Breast epithelium (tissue), 4 donors: ENCODE measurements around the gene MAP3K7CL. TPM values are rescaled to one million over a fixed set of nuclear protein-coding genes. Genes with fewer than 3 reads are reported as not detected.

Source experiments
- DNase-seq, 2 donors: peaks; one replicate each; pipeline ENCODE4 v3.0.0-alpha.2; 2019; ENCODE audit warnings: low spot score in 2 of 2
- H3K27ac ChIP-seq, 2 donors: fragments of 200-600 bp; sonication (generic) in 1 of 2; one replicate each; pipeline ENCODE4 v1.5.1; 2016 to 2019; ENCODE audit warnings: mild to moderate bottlenecking in 1 of 2
- H3K27me3 ChIP-seq, 2 donors: fragments of 200-600 bp; sonication (generic) in 1 of 2; one replicate each; pipeline versions ENCODE4 v1.5.1 to v1.6.0; 2017 to 2019; ENCODE audit warnings: control low read depth in 1 of 2, mild to moderate bottlenecking in 1 of 2
- H3K36me3 ChIP-seq: fragments of 200-600 bp; one replicate; pipeline ENCODE4 v1.5.1; 2019
- H3K4me1 ChIP-seq, 2 donors: fragments of 200-600 bp; sonication (generic); one replicate each; pipeline ENCODE4 v1.5.1; 2016 to 2019; ENCODE audit warnings: control low read depth in 1 of 2
- H3K4me3 ChIP-seq, 3 donors: fragments of 200-600 bp; sonication (generic); 1 replicate in 2 of 3; 2 replicates in 1 of 3; pipeline ENCODE4 v1.5.1; 2016 to 2019; ENCODE audit warnings: mild to moderate bottlenecking in 3 of 3, moderate library complexity in 2 of 3
- H3K9me3 ChIP-seq, 2 donors: fragments of 200-600 bp; sonication (generic) in 1 of 2; one replicate each; pipeline ENCODE4 v1.5.1; 2016 to 2019; ENCODE audit warnings: control low read depth in 1 of 2
- POLR2A ChIP-seq: fragments of 450-650 bp; IDR thresholded peaks from one replicate; pipeline ENCODE4 v1.6.1; 2016; ENCODE audit warnings: antibody characterized with exemption, mild to moderate bottlenecking, moderate library complexity
- POLR2AphosphoS5 ChIP-seq, 3 donors: sonication (generic); formaldehyde crosslinking; IDR thresholded peaks; one replicate each; pipeline ENCODE4 v1.6.1; 2017; ENCODE audit warnings: antibody characterized with exemption in 3 of 3
- intact Hi-C: fragments of 100-400 bp; cut with DNase I; formaldehyde crosslinking; loops from one replicate; pipeline ENCODE4 v1.15.1; 2023; ENCODE audit warnings: low total_unique reads
- total RNA-seq, 3 donors: library from RNA; depleted of rRNA; stranded (reverse); fragments of >200 nt; gene quantifications; one replicate each; pipeline ENCODE4 v1.1.0, GENCODE V29; 2016
- TF ChIP-seq, protein P1 (sequence below), 3 donors: fragments of 450-650 bp; IDR thresholded peaks; one replicate each; pipeline ENCODE4 v1.5.1; 2016 to 2017; ENCODE audit warnings: antibody characterized with exemption in 3 of 3, mild to moderate bottlenecking in 3 of 3, moderate library complexity in 3 of 3

MAP3K7CL gene
- total RNA-seq, 3 donors from 2014 or later: 1.8 to 8.5 (median 7.5) TPM

DNA sequence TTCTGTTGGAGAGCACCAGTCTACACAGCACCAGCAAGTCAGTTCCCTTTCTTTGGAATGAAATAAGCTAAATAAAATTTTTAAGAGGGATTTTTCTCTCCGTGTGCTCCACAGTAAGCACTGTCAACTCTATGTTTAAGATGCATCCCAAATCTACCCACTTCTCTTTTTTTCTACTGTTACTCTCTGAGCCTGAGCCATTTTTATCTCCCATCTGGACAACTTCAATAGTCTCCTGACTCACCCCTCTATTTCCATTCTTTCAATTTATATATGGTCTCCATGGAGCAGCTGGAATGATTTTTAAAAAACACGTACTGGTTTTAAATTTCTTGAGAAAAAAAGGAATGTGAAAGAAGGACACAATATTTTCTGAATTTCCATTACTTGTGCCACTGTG lies 32.3 kb upstream of the MAP3K7CL start:
- intact Hi-C loops: no loop called here
- TF ChIP-seq POLR2AphosphoS5 (IDR thresholded peaks at IDR 0.05): no peak

DNA sequence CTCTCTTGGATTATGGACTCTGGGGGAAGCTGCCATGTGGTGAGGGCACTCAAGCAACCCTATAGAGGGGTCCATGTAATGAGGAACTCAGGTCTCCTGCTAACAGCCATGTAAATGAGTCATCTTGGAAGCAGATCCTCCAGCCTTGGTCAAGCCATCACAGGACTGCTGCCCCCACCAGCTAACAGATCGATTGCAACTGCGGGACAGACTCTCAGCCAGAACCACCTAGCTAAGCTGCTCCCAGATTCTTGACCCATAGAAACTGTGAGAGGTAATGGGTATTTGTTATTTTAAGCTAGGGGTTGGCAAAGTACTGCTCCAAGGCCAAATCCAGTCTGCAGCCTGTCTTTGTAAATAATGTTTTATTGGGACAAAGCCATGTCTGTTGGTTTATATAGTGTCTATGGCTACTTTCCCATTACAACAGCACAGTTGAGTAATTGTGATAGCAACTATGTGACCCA lies 27.6 kb upstream of the MAP3K7CL start:
- DNase-seq: no peak
- no peaks in the 10 kb centered on the region for H3K4me1 ChIP-seq
- no peak overlapping the region for H3K27ac ChIP-seq
- H3K9me3 ChIP-seq: no peaks in the 10 kb centered on the region
- H3K4me3 ChIP-seq: no peak overlapping the region
- H3K27me3 ChIP-seq: no peaks in the 10 kb centered on the region
- intact Hi-C loops: no loop called here
- H3K36me3 ChIP-seq: no peaks in the 10 kb centered on the region
- TF ChIP-seq, protein P1, sequence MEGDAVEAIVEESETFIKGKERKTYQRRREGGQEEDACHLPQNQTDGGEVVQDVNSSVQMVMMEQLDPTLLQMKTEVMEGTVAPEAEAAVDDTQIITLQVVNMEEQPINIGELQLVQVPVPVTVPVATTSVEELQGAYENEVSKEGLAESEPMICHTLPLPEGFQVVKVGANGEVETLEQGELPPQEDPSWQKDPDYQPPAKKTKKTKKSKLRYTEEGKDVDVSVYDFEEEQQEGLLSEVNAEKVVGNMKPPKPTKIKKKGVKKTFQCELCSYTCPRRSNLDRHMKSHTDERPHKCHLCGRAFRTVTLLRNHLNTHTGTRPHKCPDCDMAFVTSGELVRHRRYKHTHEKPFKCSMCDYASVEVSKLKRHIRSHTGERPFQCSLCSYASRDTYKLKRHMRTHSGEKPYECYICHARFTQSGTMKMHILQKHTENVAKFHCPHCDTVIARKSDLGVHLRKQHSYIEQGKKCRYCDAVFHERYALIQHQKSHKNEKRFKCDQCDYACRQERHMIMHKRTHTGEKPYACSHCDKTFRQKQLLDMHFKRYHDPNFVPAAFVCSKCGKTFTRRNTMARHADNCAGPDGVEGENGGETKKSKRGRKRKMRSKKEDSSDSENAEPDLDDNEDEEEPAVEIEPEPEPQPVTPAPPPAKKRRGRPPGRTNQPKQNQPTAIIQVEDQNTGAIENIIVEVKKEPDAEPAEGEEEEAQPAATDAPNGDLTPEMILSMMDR (IDR thresholded peaks at IDR 0.05): no peak
- TF ChIP-seq POLR2A: no peak
- TF ChIP-seq POLR2AphosphoS5 (IDR thresholded peaks at IDR 0.05): no peak

More for the DNA sequence above, 32.3 kb upstream of the MAP3K7CL start:
- no peaks in the 10 kb centered on the region for H3K9me3 ChIP-seq
- H3K4me1 ChIP-seq: no peaks in the 10 kb centered on the region
- no peak overlapping the region for H3K27ac ChIP-seq
- H3K36me3 ChIP-seq: no peaks in the 10 kb centered on the region
- no peaks in the 10 kb centered on the region for H3K27me3 ChIP-seq
- no peak for DNase-seq
- H3K4me3 ChIP-seq: no peak overlapping the region

DNA sequence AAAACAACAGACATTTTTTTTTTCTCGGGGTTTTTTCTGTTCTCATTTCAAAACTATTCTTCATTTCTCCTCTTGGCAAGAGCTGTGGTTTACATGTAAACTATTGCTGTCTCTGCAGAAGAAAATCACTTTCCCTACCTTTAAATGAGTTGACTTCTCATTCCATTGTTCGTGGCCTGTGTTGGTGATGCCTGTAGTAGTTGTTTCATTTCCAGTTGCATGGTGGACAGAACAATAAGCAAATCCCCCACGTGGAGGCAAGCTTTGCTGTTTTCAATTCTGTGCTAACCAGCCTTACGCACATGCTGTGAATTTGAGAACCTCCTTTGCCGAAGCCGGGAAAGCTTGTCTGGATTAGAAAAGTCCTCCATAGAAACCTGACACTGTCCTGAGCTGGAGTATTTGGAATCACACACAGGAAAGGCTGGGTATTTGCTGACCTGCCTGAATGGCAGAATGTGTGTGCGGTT lies 26.2 kb upstream of the MAP3K7CL start:
- Histone ChIP-seq H3K27ac (no peak overlapping the region), H3K4me1 (no peaks in the 10 kb centered on the region), H3K4me3 (no peak overlapping the region), H3K27me3 (no peaks in the 10 kb centered on the region), H3K36me3 (no peaks in the 10 kb centered on the region), H3K9me3 (no peaks in the 10 kb centered on the region)
- intact Hi-C loops: no loop called here
- TF ChIP-seq, protein P1 (IDR thresholded peaks at IDR 0.05): no peak
- TF ChIP-seq POLR2AphosphoS5 (IDR thresholded peaks at IDR 0.05) (no peak), POLR2A (no peak)
- DNase-seq: no peak

DNA sequence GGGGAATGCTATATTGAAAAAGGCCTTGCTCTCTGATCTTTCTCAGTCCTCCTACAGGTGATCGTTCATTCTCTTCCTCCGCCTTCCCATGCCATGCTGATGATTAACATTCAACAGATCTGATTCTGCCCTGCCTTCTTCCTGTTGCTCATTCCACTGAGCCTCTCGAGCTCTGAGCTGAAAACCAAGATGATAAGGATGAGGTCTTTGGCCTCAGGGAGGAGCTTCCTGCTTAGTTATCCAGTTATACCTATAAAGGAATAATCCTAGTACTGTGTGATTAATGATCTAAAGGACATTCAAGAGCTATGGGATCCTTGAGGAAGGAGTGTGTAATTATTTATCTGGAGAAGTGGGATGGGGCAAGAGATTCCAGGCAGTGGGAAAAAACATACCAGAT lies 25.2 kb upstream of the MAP3K7CL start:
- no peak for TF ChIP-seq POLR2AphosphoS5 (IDR thresholded peaks at IDR 0.05)
- TF ChIP-seq POLR2A: no peak
- TF ChIP-seq, protein P1 (IDR thresholded peaks at IDR 0.05): no peak

DNA sequence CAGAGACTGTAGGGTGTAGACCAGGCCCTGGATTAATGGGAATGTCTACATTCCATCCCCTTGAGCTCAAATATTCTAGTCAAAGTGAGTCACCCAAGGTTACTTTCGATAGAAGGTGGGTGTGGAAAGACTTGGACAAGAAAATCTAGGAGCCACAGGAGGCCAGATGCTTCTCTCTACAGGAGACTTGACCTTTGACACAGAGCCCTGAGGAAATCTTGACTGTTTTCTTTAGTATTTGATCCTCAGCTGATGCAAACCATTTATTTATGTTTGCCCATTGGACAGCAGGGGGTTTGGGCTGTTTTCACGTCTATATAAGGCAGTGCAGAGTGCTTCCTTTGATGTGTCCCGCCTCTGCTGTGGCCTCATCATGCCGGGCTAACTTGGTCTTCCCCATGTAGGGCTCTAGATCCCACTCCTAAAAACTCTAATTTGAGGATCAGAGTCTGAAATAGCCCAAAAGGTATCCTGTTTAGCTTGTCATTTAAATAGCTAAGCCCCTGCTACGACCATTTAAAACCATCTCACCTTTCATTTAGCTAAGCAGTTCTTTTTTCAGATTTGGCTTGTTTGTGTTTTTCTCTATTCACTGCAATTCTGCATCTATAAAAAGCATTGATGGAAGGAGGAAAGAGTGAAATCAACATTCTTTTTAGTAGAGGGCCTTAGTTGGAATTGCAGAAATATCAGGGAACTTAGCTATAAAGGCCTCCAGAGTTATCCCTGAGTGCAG lies 15.5 kb upstream of the MAP3K7CL start:
- intact Hi-C loops: no loop called here
- H3K9me3 ChIP-seq: no peaks in the 10 kb centered on the region
- H3K4me1 ChIP-seq: no peaks in the 10 kb centered on the region
- no peaks in the 10 kb centered on the region for H3K36me3 ChIP-seq
- TF ChIP-seq, protein P1 (IDR thresholded peaks at IDR 0.05): no peak
- TF ChIP-seq POLR2AphosphoS5 (IDR thresholded peaks at IDR 0.05) (no peak), POLR2A (no peak)
- no peak overlapping the region for H3K4me3 ChIP-seq
- H3K27me3 ChIP-seq: no peaks in the 10 kb centered on the region
- no peak overlapping the region for H3K27ac ChIP-seq
- no peak for DNase-seq

More for the DNA sequence above, 25.2 kb upstream of the MAP3K7CL start:
- Histone ChIP-seq H3K27me3 (no peaks in the 10 kb centered on the region), H3K4me1 (no peaks in the 10 kb centered on the region), H3K27ac (no peak overlapping the region), H3K4me3 (no peak overlapping the region), H3K36me3 (no peaks in the 10 kb centered on the region), H3K9me3 (no peaks in the 10 kb centered on the region)
- no peak for DNase-seq
- intact Hi-C loops: no loop called here
